ENCODE results near the gene TPRG1.

TPRG1 gene

DNA sequence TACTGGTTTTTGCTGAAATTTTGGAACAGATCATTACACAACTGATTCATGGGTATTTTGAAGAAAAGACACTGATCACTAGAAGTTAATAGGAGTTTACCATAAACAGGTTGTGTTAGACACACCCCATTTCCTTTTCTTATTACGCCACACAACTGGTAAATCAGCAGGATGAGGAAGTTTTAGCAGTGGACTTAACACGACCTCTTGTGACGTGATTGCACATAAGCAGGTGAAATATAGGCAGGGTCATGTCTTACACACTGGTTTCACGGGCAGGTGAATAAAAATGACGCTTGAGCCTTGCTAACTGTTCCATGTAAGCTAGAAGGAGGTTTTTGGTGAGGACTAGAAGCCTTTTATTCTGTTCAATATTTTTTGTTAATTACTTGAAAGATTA lies 27.1 kb upstream of the TPRG1 start:
- Histone ChIP-seq H3K36me3 (ENCODE audit: control insufficient read depth in 4 of 4, insufficient read depth in 4 of 4, low read length in 3 of 4) (no peaks in the 10 kb centered on the region), H3K9me3 (ENCODE audit: control extremely low read depth in 1 of 5, control insufficient read depth in 4 of 5, insufficient read depth in 2 of 5, low read depth in 1 of 5, low read length in 4 of 5) (no peaks in the 10 kb centered on the region), H3K27ac (ENCODE audit: insufficient read depth in 1 of 2, low read depth in 1 of 2, low read length in 2 of 2, poor library complexity in 1 of 2, severe bottlenecking in 2 of 2) (no peak overlapping the region), H3K4me1 (ENCODE audit: control extremely low read depth in 1 of 4, control insufficient read depth in 4 of 4, insufficient read depth in 4 of 4, low read length in 3 of 4) (peaks cover 0 to 5% (median 2%) of the 10 kb centered on the region in 4 experiments), H3K4me3 (ENCODE audit: control insufficient read depth in 1 of 7, extremely low read depth in 1 of 7, insufficient read depth in 4 of 7, low read depth in 2 of 7, low read length in 6 of 7) (no peak overlapping the region), H3K27me3 (replicated peaks in 2 of 5; ENCODE audit: control insufficient read depth in 4 of 5, insufficient read depth in 5 of 5, low read length in 4 of 5) (peaks cover 0 to 10% (median 2%) of the 10 kb centered on the region in 5 experiments)
- WGBS (ENCODE audit: insufficient coverage), result no CpG with 5 or more reads among the region's 5 CpGs
- peak; percentile 57 to 81 (median 68) for DNase-seq
- CTCF ChIA-PET, result interaction anchor here (1.0 to 5.5 kb wide), 8 partner anchors 11 to 1826 kb away, joined by 3 to 45 read pairs (median 9); no protein-coding TSS in a partner anchor
- POLR2A ChIA-PET, result no interaction called here

DNA sequence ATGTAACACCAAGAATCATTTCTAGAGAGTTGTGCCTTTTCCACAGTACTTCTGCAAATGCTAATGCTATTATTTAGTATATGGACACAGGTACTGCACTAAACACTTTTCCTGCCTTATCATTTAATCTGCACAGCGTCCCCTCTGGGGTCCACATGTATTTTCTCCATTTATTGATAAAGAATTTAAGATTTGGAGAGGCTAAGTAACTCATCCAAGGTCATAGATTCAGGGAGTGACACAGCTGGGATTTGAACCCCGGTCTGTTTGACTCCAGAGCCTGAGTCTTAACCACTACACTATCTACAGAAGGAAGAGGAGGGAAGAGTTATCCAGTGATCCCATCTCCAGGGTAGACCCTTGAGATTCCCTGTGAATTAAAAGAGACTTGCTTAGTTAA lies 24.9 kb upstream of the TPRG1 start:
- H3K4me3 ChIP-seq (ENCODE audit: control insufficient read depth in 1 of 7, extremely low read depth in 1 of 7, insufficient read depth in 4 of 7, low read depth in 2 of 7, low read length in 6 of 7), result no peak overlapping the region
- no peak for DNase-seq
- POLR2A ChIA-PET, result no interaction called here
- no CpG with 5 or more reads among the region's 2 CpGs for WGBS (ENCODE audit: insufficient coverage)
- CTCF ChIA-PET, result interaction anchor here (1.7 to 4.5 kb wide), 5 partner anchors 10 to 1407 kb away, joined by 3 to 42 read pairs (median 11); no protein-coding TSS in a partner anchor
- H3K27ac ChIP-seq (ENCODE audit: insufficient read depth in 1 of 2, low read depth in 1 of 2, low read length in 2 of 2, poor library complexity in 1 of 2, severe bottlenecking in 2 of 2), result no peak overlapping the region
- no peaks in the 10 kb centered on the region for H3K36me3 ChIP-seq (ENCODE audit: control insufficient read depth in 4 of 4, insufficient read depth in 4 of 4, low read length in 3 of 4)
- H3K4me1 ChIP-seq (ENCODE audit: control extremely low read depth in 1 of 4, control insufficient read depth in 4 of 4, insufficient read depth in 4 of 4, low read length in 3 of 4), result peaks cover 0 to 5% (median 2%) of the 10 kb centered on the region in 4 experiments
- peaks cover 0 to 13% (median 2%) of the 10 kb centered on the region in 5 experiments for H3K27me3 ChIP-seq (replicated peaks in 2 of 5; ENCODE audit: control insufficient read depth in 4 of 5, insufficient read depth in 5 of 5, low read length in 4 of 5)
- H3K9me3 ChIP-seq (ENCODE audit: control extremely low read depth in 1 of 5, control insufficient read depth in 4 of 5, insufficient read depth in 2 of 5, low read depth in 1 of 5, low read length in 4 of 5), result no peaks in the 10 kb centered on the region

GRCh38 chr3:189148081-189148507 lies 23.7 kb upstream of the TPRG1 start:
- Histone ChIP-seq H3K4me1 (ENCODE audit: control extremely low read depth in 1 of 4, control insufficient read depth in 4 of 4, insufficient read depth in 4 of 4, low read length in 3 of 4) (peaks cover 0 to 5% (median 2%) of the 10 kb centered on the region in 4 experiments), H3K4me3 (ENCODE audit: control insufficient read depth in 1 of 7, extremely low read depth in 1 of 7, insufficient read depth in 4 of 7, low read depth in 2 of 7, low read length in 6 of 7) (no peak overlapping the region), H3K36me3 (ENCODE audit: control insufficient read depth in 4 of 4, insufficient read depth in 4 of 4, low read length in 3 of 4) (no peaks in the 10 kb centered on the region), H3K9me3 (ENCODE audit: control extremely low read depth in 1 of 5, control insufficient read depth in 4 of 5, insufficient read depth in 2 of 5, low read depth in 1 of 5, low read length in 4 of 5) (no peaks in the 10 kb centered on the region), H3K27ac (ENCODE audit: insufficient read depth in 1 of 2, low read depth in 1 of 2, low read length in 2 of 2, poor library complexity in 1 of 2, severe bottlenecking in 2 of 2) (no peak overlapping the region), H3K27me3 (replicated peaks in 2 of 5; ENCODE audit: control insufficient read depth in 4 of 5, insufficient read depth in 5 of 5, low read length in 4 of 5) (peaks cover 0 to 5% (median 0%) of the 10 kb centered on the region in 5 experiments)
- POLR2A ChIA-PET, result no interaction called here
- peak; percentile 57 to 77 (median 70) for DNase-seq
- CTCF ChIA-PET, result interaction anchor here (0.6 to 4.6 kb wide), 6 partner anchors 9 to 1408 kb away, joined by 3 to 30 read pairs (median 6); no protein-coding TSS in a partner anchor
- WGBS (ENCODE audit: insufficient coverage), result 39% methylated on average over 5 of the region's 6 CpGs

GRCh38 chr3:189149203-189149602 lies 22.6 kb upstream of the TPRG1 start:
- POLR2A ChIA-PET, result no interaction called here
- CTCF ChIA-PET, result interaction anchor here (0.9 to 4.6 kb wide), 4 partner anchors 13 to 1410 kb away, joined by 3 to 30 read pairs (median 14); no protein-coding TSS in a partner anchor
- H3K27me3 ChIP-seq (replicated peaks in 2 of 5; ENCODE audit: control insufficient read depth in 4 of 5, insufficient read depth in 5 of 5, low read length in 4 of 5), result peaks cover 0 to 5% (median 0%) of the 10 kb centered on the region in 5 experiments
- H3K4me3 ChIP-seq (ENCODE audit: control insufficient read depth in 1 of 7, extremely low read depth in 1 of 7, insufficient read depth in 4 of 7, low read depth in 2 of 7, low read length in 6 of 7), result no peak overlapping the region
- no peaks in the 10 kb centered on the region for H3K36me3 ChIP-seq (ENCODE audit: control insufficient read depth in 4 of 4, insufficient read depth in 4 of 4, low read length in 3 of 4)
- 58% methylated on average over 2 of the region's 3 CpGs for WGBS (ENCODE audit: insufficient coverage)
- no peak for DNase-seq
- H3K27ac ChIP-seq (ENCODE audit: insufficient read depth in 1 of 2, low read depth in 1 of 2, low read length in 2 of 2, poor library complexity in 1 of 2, severe bottlenecking in 2 of 2), result no peak overlapping the region
- no peaks in the 10 kb centered on the region for H3K9me3 ChIP-seq (ENCODE audit: control extremely low read depth in 1 of 5, control insufficient read depth in 4 of 5, insufficient read depth in 2 of 5, low read depth in 1 of 5, low read length in 4 of 5)
- H3K4me1 ChIP-seq (ENCODE audit: control extremely low read depth in 1 of 4, control insufficient read depth in 4 of 4, insufficient read depth in 4 of 4, low read length in 3 of 4), result peaks cover 0 to 4% (median 1%) of the 10 kb centered on the region in 4 experiments

- Histone ChIP-seq H3K9me3 (ENCODE audit: control extremely low read depth in 1 of 5, control insufficient read depth in 4 of 5, insufficient read depth in 2 of 5, low read depth in 1 of 5, low read length in 4 of 5) (no peaks in the 10 kb centered on the region), H3K36me3 (ENCODE audit: control insufficient read depth in 4 of 4, insufficient read depth in 4 of 4, low read length in 3 of 4) (no peaks in the 10 kb centered on the region), H3K27ac (ENCODE audit: insufficient read depth in 1 of 2, low read depth in 1 of 2, low read length in 2 of 2, poor library complexity in 1 of 2, severe bottlenecking in 2 of 2) (no peak overlapping the region), H3K4me3 (ENCODE audit: control insufficient read depth in 1 of 7, extremely low read depth in 1 of 7, insufficient read depth in 4 of 7, low read depth in 2 of 7, low read length in 6 of 7) (no peak overlapping the region), H3K27me3 (replicated peaks in 2 of 5; ENCODE audit: control insufficient read depth in 4 of 5, insufficient read depth in 5 of 5, low read length in 4 of 5) (peaks cover 0 to 2% (median 0%) of the 10 kb centered on the region in 5 experiments), H3K4me1 (ENCODE audit: control extremely low read depth in 1 of 4, control insufficient read depth in 4 of 4, insufficient read depth in 4 of 4, low read length in 3 of 4) (no peaks in the 10 kb centered on the region)
- POLR2A ChIA-PET, result no interaction called here
- 96% methylated on average over 9 of the region's 11 CpGs for WGBS (ENCODE audit: insufficient coverage)
- no peak for DNase-seq
- CTCF ChIA-PET, result interaction anchor here (0.7 to 2.1 kb wide), 3 partner anchors 11 to 1478 kb away, joined by 3 to 5 read pairs (median 3); no protein-coding TSS in a partner anchor
Measured at GRCh38 chr3:189157232-189158007, 14.4 kb upstream of the TPRG1 start.

GRCh38 chr3:189158034-189158433 lies 13.7 kb upstream of the TPRG1 start:
- Histone ChIP-seq H3K27ac (ENCODE audit: insufficient read depth in 1 of 2, low read depth in 1 of 2, low read length in 2 of 2, poor library complexity in 1 of 2, severe bottlenecking in 2 of 2) (no peak overlapping the region), H3K27me3 (replicated peaks in 2 of 5; ENCODE audit: control insufficient read depth in 4 of 5, insufficient read depth in 5 of 5, low read length in 4 of 5) (peaks cover 0 to 2% (median 0%) of the 10 kb centered on the region in 5 experiments), H3K4me3 (ENCODE audit: control insufficient read depth in 1 of 7, extremely low read depth in 1 of 7, insufficient read depth in 4 of 7, low read depth in 2 of 7, low read length in 6 of 7) (no peak overlapping the region), H3K4me1 (ENCODE audit: control extremely low read depth in 1 of 4, control insufficient read depth in 4 of 4, insufficient read depth in 4 of 4, low read length in 3 of 4) (no peaks in the 10 kb centered on the region), H3K36me3 (ENCODE audit: control insufficient read depth in 4 of 4, insufficient read depth in 4 of 4, low read length in 3 of 4) (no peaks in the 10 kb centered on the region), H3K9me3 (ENCODE audit: control extremely low read depth in 1 of 5, control insufficient read depth in 4 of 5, insufficient read depth in 2 of 5, low read depth in 1 of 5, low read length in 4 of 5) (no peaks in the 10 kb centered on the region)
- 90% methylated on average over 7 of the region's 7 CpGs for WGBS (ENCODE audit: insufficient coverage)
- CTCF ChIA-PET, result no interaction called here
- POLR2A ChIA-PET, result no interaction called here
- DNase-seq, result no peak
